ENCODE data around the gene KRTAP1-3. TPM values are rescaled to one million over a fixed set of nuclear protein-coding genes. Genes with fewer than 3 reads are reported as not detected.
"Not testable (repeated sequence)": the region's sequence is repeated elsewhere in the genome, so short reads cannot be mapped to it uniquely, and the experiment has no call there.

KRTAP1-3 gene, protein sequence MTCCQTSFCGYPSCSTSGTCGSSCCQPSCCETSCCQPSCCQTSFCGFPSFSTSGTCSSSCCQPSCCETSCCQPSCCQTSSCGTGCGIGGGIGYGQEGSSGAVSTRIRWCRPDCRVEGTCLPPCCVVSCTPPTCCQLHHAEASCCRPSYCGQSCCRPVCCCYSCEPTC
- not detected for total RNA-seq

DNA sequence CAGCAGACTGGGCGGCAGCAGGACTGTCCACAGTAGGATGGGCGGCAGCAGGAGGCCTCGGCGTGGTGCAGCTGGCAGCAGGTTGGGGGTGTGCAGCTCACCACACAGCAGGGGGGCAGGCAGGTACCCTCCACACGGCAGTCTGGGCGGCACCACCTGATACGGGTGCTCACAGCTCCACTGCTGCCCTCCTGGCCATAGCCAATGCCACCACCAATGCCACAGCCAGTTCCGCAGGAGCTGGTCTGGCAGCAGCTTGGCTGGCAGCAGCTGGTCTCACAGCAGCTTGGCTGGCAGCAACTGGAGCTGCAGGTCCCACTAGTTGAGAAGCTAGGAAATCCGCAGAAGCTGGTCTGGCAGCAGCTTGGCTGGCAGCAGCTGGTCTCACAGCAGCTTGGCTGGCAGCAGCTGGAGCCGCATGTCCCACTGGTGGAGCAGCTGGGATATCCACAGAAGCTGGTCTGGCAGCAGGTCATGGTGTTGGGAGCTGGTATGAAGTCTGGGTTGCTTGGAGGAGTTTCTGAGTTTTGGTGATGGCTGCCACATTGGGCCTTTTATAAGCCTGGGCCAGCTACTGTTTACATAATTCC is at the start of gene KRTAP1-3:
KRTAP1-3 (minus strand) TSS at position 529 of the 590 bp plus-strand sequence; CDS start at position 476, 53 bp downstream.
- DNase-seq; H3K4me1 Mint-ChIP-seq (ENCODE audit: low read depth); CTCF ChIA-PET; H3K27me3 Mint-ChIP-seq (ENCODE audit: low read depth); H3K9me3 Mint-ChIP-seq (ENCODE audit: insufficient read depth); ATAC-seq; H3K27ac Mint-ChIP-seq; H3K36me3 Mint-ChIP-seq (ENCODE audit: low read depth); H3K4me3 Mint-ChIP-seq; POLR2A ChIA-PET: not testable (repeated sequence)

DNA sequence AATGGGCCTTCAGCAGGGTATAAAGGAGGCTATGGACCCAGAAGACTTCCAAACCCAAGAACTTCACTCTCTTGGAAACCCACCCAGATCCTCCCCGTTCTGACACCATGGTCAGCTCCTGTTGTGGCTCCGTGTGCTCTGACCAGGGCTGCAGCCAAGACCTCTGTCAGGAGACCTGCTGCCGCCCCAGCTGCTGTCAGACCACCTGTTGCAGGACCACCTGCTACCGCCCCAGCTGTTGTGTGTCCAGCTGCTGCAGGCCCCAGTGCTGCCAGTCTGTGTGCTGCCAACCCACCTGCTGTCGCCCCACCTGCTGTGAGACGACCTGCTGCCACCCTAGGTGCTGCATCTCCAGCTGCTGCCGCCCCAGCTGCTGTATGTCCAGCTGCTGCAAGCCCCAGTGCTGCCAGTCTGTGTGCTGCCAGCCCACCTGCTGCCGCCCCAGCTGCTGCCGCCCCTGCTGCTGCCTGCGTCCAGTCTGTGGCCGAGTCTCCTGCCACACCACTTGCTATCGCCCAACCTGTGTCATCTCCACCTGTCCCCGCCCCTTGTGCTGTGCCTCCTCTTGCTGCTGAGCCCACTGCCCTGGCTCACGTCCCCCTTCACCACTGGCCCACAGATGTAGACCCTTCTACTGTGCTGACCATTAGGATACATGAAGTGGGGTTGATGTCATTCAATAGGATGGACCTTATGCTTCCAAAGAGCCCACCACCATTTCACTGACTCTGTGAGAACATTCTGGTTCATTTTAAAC is 49.6 kb upstream of the KRTAP1-3 start, which contains the start of gene KRTAP4-7:
KRTAP4-7 (plus strand) TSS at position 51 of the 757 bp plus-strand sequence; CDS start at position 108, 57 bp downstream.
- H3K4me3 Mint-ChIP-seq, CTCF ChIA-PET: not testable (repeated sequence)

DNA sequence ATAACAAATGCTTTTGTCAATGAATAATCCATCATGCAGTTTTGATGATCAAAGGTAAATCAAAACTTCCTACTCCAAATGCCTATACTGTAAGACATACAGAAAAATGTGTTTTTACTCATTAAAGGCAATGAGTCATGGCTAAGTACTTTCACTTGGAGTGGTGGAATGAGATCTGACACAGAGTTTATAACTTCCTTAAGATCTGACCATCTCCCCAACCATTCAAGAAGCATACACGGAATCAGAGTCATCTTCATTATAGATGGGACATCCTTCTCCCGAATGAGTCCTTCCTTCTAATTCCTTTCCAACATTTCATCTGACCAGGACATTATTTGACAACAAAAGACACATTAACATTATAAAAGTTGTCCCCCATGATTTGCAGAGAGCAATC is 48.8 kb upstream of the KRTAP1-3 start:
- H3K4me3 Mint-ChIP-seq; CTCF ChIA-PET; H3K9me3 Mint-ChIP-seq (ENCODE audit: insufficient read depth); H3K4me1 Mint-ChIP-seq (ENCODE audit: low read depth); H3K27me3 Mint-ChIP-seq (ENCODE audit: low read depth); ATAC-seq; H3K36me3 Mint-ChIP-seq (ENCODE audit: low read depth); POLR2A ChIA-PET; H3K27ac Mint-ChIP-seq; DNase-seq: not testable (repeated sequence)

More for the DNA sequence above, 49.6 kb upstream of the KRTAP1-3 start, which contains the start of gene KRTAP4-7:
- H3K27me3 Mint-ChIP-seq (ENCODE audit: low read depth); H3K27ac Mint-ChIP-seq; H3K4me1 Mint-ChIP-seq (ENCODE audit: low read depth); H3K9me3 Mint-ChIP-seq (ENCODE audit: insufficient read depth); H3K36me3 Mint-ChIP-seq (ENCODE audit: low read depth); POLR2A ChIA-PET; ATAC-seq; DNase-seq: not testable (repeated sequence)

DNA sequence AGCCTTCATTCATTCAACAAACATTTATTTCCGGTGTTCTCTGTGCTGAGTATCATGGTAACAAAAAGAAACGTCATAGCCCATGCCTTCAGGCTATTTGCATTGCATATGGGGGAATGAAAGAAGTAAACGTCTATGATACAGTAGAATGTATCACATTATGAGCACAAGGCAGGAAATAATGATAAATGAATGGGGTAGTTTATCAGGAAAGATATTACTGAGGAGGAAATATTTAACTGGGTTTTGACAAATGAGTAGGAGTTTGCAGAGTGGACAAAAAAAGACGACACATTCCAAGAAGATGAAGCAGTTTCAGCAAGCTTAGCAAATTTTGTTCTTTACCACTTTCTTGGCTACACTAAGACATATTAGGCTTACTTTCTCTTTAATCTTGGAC is 48.0 kb upstream of the KRTAP1-3 start:
- no peaks in the 10 kb centered on the region for H3K9me3 Mint-ChIP-seq (ENCODE audit: insufficient read depth)
- H3K4me1 Mint-ChIP-seq (ENCODE audit: low read depth): no peaks in the 10 kb centered on the region
- H3K36me3 Mint-ChIP-seq (ENCODE audit: low read depth): no peaks in the 10 kb centered on the region
- H3K27ac Mint-ChIP-seq: no peak overlapping the region
- CTCF ChIA-PET: no interaction called here
- peaks cover 10% of the 10 kb centered on the region for H3K27me3 Mint-ChIP-seq (ENCODE audit: low read depth)
- no peak for DNase-seq
- POLR2A ChIA-PET: no interaction called here
- no peak for ATAC-seq
- no peak overlapping the region for H3K4me3 Mint-ChIP-seq

DNA sequence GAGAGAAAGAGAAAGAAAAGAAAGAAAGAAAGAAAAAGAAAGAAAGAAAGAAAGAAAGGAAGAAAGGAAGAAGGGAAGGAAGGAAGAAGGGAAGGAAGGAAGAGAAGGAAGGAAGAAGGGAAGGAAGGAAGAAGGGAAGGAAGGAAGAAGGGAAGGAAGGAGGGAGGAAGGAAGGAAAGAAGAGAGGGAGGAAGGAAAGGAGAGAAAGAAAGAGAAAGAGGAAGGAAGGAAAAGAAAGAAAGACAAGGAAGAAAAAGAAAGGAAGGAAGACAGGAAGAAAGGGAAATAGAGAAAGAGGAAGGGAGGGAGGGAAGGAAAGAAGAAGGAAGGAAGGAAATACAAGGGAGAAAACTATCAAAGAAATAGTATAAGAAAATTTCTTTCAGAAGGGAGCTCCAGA is 42.1 kb upstream of the KRTAP1-3 start:
- H3K4me1 Mint-ChIP-seq (ENCODE audit: low read depth): no peaks in the 10 kb centered on the region
- ChIA-PET CTCF (no interaction called here), POLR2A (no interaction called here)
- H3K9me3 Mint-ChIP-seq (ENCODE audit: insufficient read depth): no peaks in the 10 kb centered on the region
- no peak overlapping the region for H3K27ac Mint-ChIP-seq
- no peak overlapping the region for H3K4me3 Mint-ChIP-seq
- no peaks in the 10 kb centered on the region for H3K36me3 Mint-ChIP-seq (ENCODE audit: low read depth)
- no peak for DNase-seq
- peaks cover 14% of the 10 kb centered on the region for H3K27me3 Mint-ChIP-seq (ENCODE audit: low read depth)
- ATAC-seq: no peak

DNA sequence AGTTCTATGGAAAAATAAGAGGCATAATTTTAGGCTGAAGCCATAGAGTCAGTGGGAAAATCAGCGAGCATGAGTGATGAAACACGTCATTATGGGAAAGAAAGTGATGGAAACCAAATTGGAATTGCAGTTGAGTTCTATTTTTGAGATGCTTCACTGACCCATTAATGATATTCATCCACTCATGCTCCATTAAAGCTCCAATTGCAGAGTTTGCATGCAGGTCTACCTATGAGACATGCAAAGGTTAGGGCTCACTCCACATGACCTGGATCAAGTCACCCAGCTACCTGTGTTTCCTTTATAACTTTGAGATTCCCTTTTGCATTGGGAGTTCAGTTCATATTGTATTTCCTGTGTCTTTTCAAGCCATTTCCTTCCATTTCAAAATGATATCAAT is 39.0 kb upstream of the KRTAP1-3 start:
- DNase-seq (no peak), ATAC-seq (no peak)
- no peak overlapping the region for H3K4me3 Mint-ChIP-seq
- peaks cover 12% of the 10 kb centered on the region for H3K27me3 Mint-ChIP-seq (ENCODE audit: low read depth)
- no peaks in the 10 kb centered on the region for H3K36me3 Mint-ChIP-seq (ENCODE audit: low read depth)
- ChIA-PET POLR2A (interaction anchor here (0.6 kb wide), 1 partner anchor 295 kb away, joined by 3 read pairs; no protein-coding TSS in a partner anchor), CTCF (interaction anchor here (1.1 kb wide), 1 partner anchor 115 kb away, joined by 3 read pairs; no protein-coding TSS in a partner anchor)
- no peak overlapping the region for H3K27ac Mint-ChIP-seq
- no peaks in the 10 kb centered on the region for H3K9me3 Mint-ChIP-seq (ENCODE audit: insufficient read depth)
- H3K4me1 Mint-ChIP-seq (ENCODE audit: low read depth): peaks cover 2% of the 10 kb centered on the region

DNA sequence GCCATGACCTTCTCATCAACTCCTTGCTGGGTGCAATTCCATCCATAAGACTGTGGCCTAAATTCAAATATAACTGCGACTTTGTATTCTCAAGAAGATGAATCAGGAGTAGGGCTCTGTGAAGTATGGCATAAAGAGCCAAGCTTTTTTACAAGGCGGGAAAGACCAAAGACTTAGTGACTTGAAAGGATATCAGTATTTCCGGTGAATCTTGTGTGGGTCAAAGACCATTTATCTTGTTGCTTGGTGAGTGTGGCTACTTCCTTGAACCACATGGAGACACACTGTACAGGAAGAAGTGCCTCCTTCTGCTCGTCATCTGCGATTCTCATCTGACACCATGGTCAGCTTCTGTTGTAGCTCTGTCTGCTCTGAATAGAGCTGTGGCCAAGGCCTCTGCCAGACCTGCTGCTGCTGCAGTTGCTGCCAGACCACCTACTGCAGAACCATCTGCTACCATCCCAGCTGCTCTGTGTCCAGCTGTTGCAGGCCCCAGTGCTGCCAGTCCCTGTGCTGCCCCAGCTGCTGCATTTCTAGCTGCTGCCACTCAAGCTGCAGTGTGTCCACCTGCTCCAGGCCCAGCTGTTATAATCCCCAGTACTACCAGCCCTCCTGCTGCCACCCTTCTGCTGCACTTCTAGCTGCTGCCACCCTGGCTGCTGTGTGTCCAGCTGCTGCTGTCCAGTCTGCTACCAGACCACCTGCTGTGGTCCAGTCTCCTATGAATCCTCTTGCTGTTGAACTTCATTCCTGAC is 37.1 kb upstream of the KRTAP1-3 start:
- Mint-ChIP-seq H3K9me3 (ENCODE audit: insufficient read depth) (no peaks in the 10 kb centered on the region), H3K27me3 (ENCODE audit: low read depth) (peaks cover 6% of the 10 kb centered on the region), H3K4me1 (ENCODE audit: low read depth) (peaks cover 2% of the 10 kb centered on the region), H3K36me3 (ENCODE audit: low read depth) (no peaks in the 10 kb centered on the region), H3K4me3 (no peak overlapping the region), H3K27ac (no peak overlapping the region)
- DNase-seq: no peak
- ChIA-PET CTCF (no interaction called here), POLR2A (no interaction called here)
- ATAC-seq: no peak

DNA sequence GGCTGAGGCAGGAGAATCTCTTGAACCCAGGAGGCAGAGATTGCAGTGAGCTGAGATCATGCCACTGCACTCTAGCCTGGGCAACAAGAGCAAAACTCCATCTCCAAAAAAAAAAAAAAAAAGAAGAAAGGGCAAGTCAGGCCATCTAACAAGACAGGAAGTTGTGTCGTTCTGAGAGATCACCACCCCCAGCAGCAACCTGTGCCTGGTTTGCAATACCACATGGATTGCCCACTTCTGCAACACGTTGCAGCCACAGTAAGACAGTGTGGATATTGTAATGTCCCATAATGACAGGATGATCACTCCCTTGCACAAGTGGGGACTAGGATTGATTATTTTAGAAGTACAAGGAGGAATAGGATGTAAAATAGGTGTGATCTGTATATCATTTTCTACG is 34.4 kb upstream of the KRTAP1-3 start:
- CTCF ChIA-PET: no interaction called here
- H3K4me3 Mint-ChIP-seq: no peak overlapping the region

DNA sequence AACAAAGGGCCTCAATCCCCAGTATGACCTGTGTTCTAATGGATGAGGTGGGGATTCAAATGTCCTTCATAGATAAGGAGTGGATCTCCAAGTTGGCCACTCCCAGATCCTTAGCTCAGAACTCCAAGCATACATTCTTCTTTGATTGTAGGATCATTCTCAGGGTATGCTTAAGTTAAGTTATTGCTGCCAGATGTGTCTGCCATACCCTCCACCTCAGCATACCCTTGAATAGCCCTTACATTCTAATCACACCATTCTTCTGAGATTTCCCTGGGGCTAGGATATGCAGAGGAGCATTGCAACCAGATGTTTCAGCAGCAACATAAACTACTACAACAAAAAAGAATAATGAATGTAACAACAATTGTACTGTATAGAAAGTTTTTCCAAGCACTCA is 32.6 kb upstream of the KRTAP1-3 start:
- Mint-ChIP-seq H3K27me3 (ENCODE audit: low read depth) (peaks cover 4% of the 10 kb centered on the region), H3K9me3 (ENCODE audit: insufficient read depth) (no peaks in the 10 kb centered on the region), H3K36me3 (ENCODE audit: low read depth) (no peaks in the 10 kb centered on the region), H3K27ac (no peak overlapping the region), H3K4me1 (ENCODE audit: low read depth) (peaks cover 2% of the 10 kb centered on the region), H3K4me3 (no peak overlapping the region)
- ATAC-seq (no peak), DNase-seq (no peak)
- ChIA-PET POLR2A (no interaction called here), CTCF (interaction anchor here (0.9 kb wide), 1 partner anchor 255 kb away, joined by 4 read pairs; no protein-coding TSS in a partner anchor)

More for the DNA sequence above, 34.4 kb upstream of the KRTAP1-3 start:
- H3K27me3 Mint-ChIP-seq (ENCODE audit: low read depth): no peaks in the 10 kb centered on the region
- H3K9me3 Mint-ChIP-seq (ENCODE audit: insufficient read depth): no peaks in the 10 kb centered on the region
- POLR2A ChIA-PET: no interaction called here
- ATAC-seq (no peak), DNase-seq (no peak)
- peaks cover 2% of the 10 kb centered on the region for H3K4me1 Mint-ChIP-seq (ENCODE audit: low read depth)
- no peak overlapping the region for H3K27ac Mint-ChIP-seq
- H3K36me3 Mint-ChIP-seq (ENCODE audit: low read depth): no peaks in the 10 kb centered on the region

DNA sequence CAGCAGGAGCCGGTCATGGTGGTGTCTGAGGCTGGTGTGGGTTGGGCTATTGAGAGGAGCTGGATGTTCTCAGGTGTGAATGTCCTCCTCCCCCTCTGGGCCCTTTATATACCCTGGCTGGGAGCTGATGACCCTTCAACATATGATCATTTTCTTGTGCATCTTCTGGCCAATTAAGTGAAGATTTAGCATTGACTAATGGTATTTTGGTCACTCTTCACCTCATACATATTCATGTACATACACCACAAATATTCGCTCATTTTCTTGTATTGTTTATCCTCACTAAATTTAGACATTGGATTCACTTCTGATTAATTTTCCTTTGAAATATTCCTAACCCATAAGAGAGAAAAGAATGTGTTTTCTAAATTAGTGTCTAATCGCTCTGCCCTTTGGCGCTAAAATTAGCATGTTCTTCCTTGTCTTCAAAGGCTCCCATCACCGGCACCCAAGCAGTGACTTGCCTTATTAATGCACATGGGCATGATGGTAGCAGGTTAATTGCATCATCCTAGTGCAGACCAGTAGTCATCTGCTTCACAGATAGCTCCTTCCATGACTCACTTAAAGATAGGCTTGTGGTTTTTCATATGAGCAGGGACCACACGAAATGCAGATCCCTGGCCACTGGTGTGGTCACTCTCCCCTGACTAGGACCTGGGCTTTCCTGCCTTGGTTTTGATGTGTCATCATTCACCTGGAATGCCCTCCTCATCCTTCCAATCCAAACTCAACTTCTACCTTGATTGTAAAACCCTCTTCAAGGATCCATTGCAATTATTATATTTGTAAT is 31.4 kb upstream of the KRTAP1-3 start, which contains the start of gene KRTAP2-4:
KRTAP2-4 (minus strand) TSS at position 51 of the 796 bp plus-strand sequence; CDS start at position 17, 34 bp downstream.
- Mint-ChIP-seq H3K27me3 (ENCODE audit: low read depth) (peaks cover 10% of the 10 kb centered on the region), H3K9me3 (ENCODE audit: insufficient read depth) (no peaks in the 10 kb centered on the region), H3K4me3 (no peak within 1 kb of the TSS), H3K36me3 (ENCODE audit: low read depth) (no peaks in the 10 kb centered on the region), H3K27ac (no peak within 1 kb of the TSS), H3K4me1 (ENCODE audit: low read depth) (peaks cover 2% of the 10 kb centered on the region)
- DNase-seq: no peak
- no peak for ATAC-seq
- POLR2A ChIA-PET: no interaction called here
- CTCF ChIA-PET: no interaction called here

DNA sequence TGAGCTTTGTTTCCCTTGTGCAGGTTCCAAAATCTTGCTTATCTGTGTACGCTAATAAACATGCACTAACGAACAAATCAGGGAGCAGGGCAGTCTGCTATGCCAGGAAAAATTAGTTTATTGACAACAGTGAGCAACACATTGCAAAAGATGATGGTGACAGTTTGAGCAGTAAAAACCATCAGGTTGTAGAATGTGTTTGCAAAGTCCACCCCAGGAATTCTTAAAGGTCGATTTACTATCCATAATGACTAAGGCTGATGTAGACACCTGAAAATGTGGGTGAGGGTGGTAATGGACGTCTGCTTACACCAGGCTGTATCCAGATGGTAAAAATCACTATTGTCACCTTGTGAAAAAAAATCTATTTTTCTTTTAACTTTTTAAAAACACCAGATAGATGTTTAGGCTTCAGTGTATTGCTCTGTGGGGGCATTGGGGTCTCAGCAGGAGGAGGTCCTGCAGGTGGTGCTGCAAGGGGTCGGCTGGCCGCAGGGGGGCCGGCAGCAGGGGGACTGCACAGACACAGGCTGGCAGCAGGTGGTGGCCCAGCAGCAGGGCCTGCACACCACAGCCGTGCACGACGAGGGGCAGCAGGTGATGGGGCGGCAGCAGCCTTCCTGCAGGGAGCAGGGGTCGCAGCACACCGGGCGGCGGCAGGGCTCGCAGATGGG is 30.5 kb upstream of the KRTAP1-3 start:
- H3K27me3 Mint-ChIP-seq (ENCODE audit: low read depth): peaks cover 17% of the 10 kb centered on the region
- CTCF ChIA-PET; ATAC-seq; H3K27ac Mint-ChIP-seq; H3K36me3 Mint-ChIP-seq (ENCODE audit: low read depth); POLR2A ChIA-PET; H3K4me3 Mint-ChIP-seq; H3K4me1 Mint-ChIP-seq (ENCODE audit: low read depth); H3K9me3 Mint-ChIP-seq (ENCODE audit: insufficient read depth); DNase-seq: not testable (repeated sequence)

Measured in activated CD8-positive, alpha-beta T cell treated with anti-CD3 and anti-CD28 coated beads, Interleukin-2, amount 10 ng/mL, durations not matched to agents 7 days and 5 days (primary cell).